Lower lobe of right lung (tissue), 2 donors: ENCODE results near the gene PRELID3B. TPM values are rescaled to one million over a fixed set of nuclear protein-coding genes. Genes with fewer than 3 reads are reported as not detected.

Experiments used
- ATAC-seq, 2 donors: fragments of 200-7000 bp; cut with Tn5 transposase; one replicate each; pipeline ENCODE4 v1.9.1; 2020 to 2022; ENCODE audit warnings: mild to moderate bottlenecking in 2 of 2, moderate library complexity in 2 of 2
- DNase-seq: peaks from one replicate; pipeline ENCODE4 v3.0.0-alpha.2; 2020
- H3K27ac ChIP-seq: fragments of 200-600 bp; one replicate; pipeline ENCODE4 v1.8.0; 2022
- H3K27me3 ChIP-seq: fragments of 200-600 bp; one replicate; pipeline ENCODE4 v1.8.0; 2022; ENCODE audit warnings: low read depth
- H3K36me3 ChIP-seq: fragments of 200-600 bp; one replicate; pipeline ENCODE4 v1.8.0; 2022; ENCODE audit warnings: mild to moderate bottlenecking
- H3K4me1 ChIP-seq: fragments of 200-600 bp; one replicate; pipeline ENCODE4 v1.8.0; 2022
- H3K4me3 ChIP-seq: fragments of 200-600 bp; one replicate; pipeline ENCODE4 v1.8.0; 2022; ENCODE audit warnings: mild to moderate bottlenecking
- H3K9me3 ChIP-seq: fragments of 200-600 bp; one replicate; pipeline ENCODE4 v1.8.0; 2022
- CTCF ChIP-seq: fragments of 200-600 bp; IDR thresholded peaks from one replicate; pipeline ENCODE4 v1.8.0; 2022; ENCODE audit warnings: antibody characterized with exemption, mild to moderate bottlenecking
- intact Hi-C: fragments of 100-400 bp; cut with DNase I; formaldehyde crosslinking; loops from one replicate; pipeline ENCODE4 v1.11.0; 2022
- total RNA-seq: library from RNA; stranded (reverse); fragmentation: NEBNext Ultra II Directional; extraction: Animal tissue kit (Norgen Biotek cat#: 25700); gene quantifications from one replicate; pipeline ENCODE4 v1.2.1, GENCODE V29; 2021
- donor health status: DM: no; HTN: yes; CAD: no; lungs with severe emphysema.

The PRELID3B gene
- total RNA-seq, 1 donor from 2014 or later: 43.0 TPM

GRCh38 chr20:59037386-59037785 is 5.2 kb downstream of the PRELID3B start:
- Histone ChIP-seq H3K4me1 (peaks cover 32% of the 10 kb centered on the region), H3K27me3 (no peaks in the 10 kb centered on the region), H3K27ac (no peak overlapping the region), H3K36me3 (peaks cover 42% of the 10 kb centered on the region), H3K4me3 (no peak overlapping the region), H3K9me3 (no peaks in the 10 kb centered on the region)
- TF ChIP-seq CTCF: no peak
- DNase-seq (no peak), ATAC-seq (no peak)
- intact Hi-C loops: no loop called here

- peaks cover 30% of the 10 kb centered on the region for H3K4me1 ChIP-seq
- intact Hi-C loops: no loop called here
Measured at GRCh38 chr20:59035381-59035780, 7.2 kb downstream of the PRELID3B start.

GRCh38 chr20:59033616-59034165 is 8.9 kb downstream of the PRELID3B start:
- Histone ChIP-seq H3K36me3 (peaks cover 61% of the 10 kb centered on the region), H3K27ac (no peak overlapping the region), H3K27me3 (no peaks in the 10 kb centered on the region)

More at GRCh38 chr20:59035381-59035780, 7.2 kb downstream of the PRELID3B start:
- TF ChIP-seq CTCF: no peak
- H3K27me3 ChIP-seq: no peaks in the 10 kb centered on the region
- H3K4me3 ChIP-seq: no peak overlapping the region
- no peaks in the 10 kb centered on the region for H3K9me3 ChIP-seq
- no peak overlapping the region for H3K27ac ChIP-seq
- DNase-seq (no peak), ATAC-seq (no peak)
- peaks cover 44% of the 10 kb centered on the region for H3K36me3 ChIP-seq

GRCh38 chr20:59033093-59033492 is 9.5 kb downstream of the PRELID3B start:
- TF ChIP-seq CTCF: no peak
- ATAC-seq: no peak
- DNase-seq: no peak
- H3K36me3 ChIP-seq: peaks cover 63% of the 10 kb centered on the region
- H3K4me1 ChIP-seq: peaks cover 41% of the 10 kb centered on the region
- H3K27me3 ChIP-seq: no peaks in the 10 kb centered on the region
- peak overlapping the region; percentile 86 for H3K4me3 ChIP-seq
- peak overlapping the region; percentile 92 for H3K27ac ChIP-seq
- no peaks in the 10 kb centered on the region for H3K9me3 ChIP-seq
- intact Hi-C loops: no loop called here

More at GRCh38 chr20:59033616-59034165, 8.9 kb downstream of the PRELID3B start:
- DNase-seq (no peak), ATAC-seq (no peak)
- no peaks in the 10 kb centered on the region for H3K9me3 ChIP-seq
- peaks cover 35% of the 10 kb centered on the region for H3K4me1 ChIP-seq
- H3K4me3 ChIP-seq: no peak overlapping the region
- no peak for TF ChIP-seq CTCF
- intact Hi-C loops: no loop called here

- peak; percentile 22 for TF ChIP-seq CTCF
Measured at GRCh38 chr20:59032713-59033059, 9.9 kb downstream of the PRELID3B start.

More at GRCh38 chr20:59032713-59033059, 9.9 kb downstream of the PRELID3B start:
- peaks cover 63% of the 10 kb centered on the region for H3K36me3 ChIP-seq
- DNase-seq (no peak), ATAC-seq (peak in 1 of 2 donors; percentile 8)
- peak overlapping the region; percentile 86 for H3K4me3 ChIP-seq
- H3K9me3 ChIP-seq: no peaks in the 10 kb centered on the region
- H3K27me3 ChIP-seq: no peaks in the 10 kb centered on the region
- H3K4me1 ChIP-seq: peaks cover 45% of the 10 kb centered on the region
- intact Hi-C loops: no loop called here
- H3K27ac ChIP-seq: peak overlapping the region; percentile 92
